GM12892 (cell line): ENCODE data around the gene TENM4.

Source experiments
- POLR2A ChIP-seq: IDR thresholded peaks from 2 replicates; pipeline ENCODE4 v1.6.1; 2011; ENCODE audit warnings: low read depth, low read length, control low read depth
- POLR2AphosphoS5 ChIP-seq: IDR thresholded peaks from 2 replicates; pipeline ENCODE4 v1.6.1; 2011; ENCODE audit warnings: low read depth, low read length, control low read depth
- TAF1 ChIP-seq: IDR thresholded peaks from 2 replicates; pipeline ENCODE4 v1.6.1; 2011; ENCODE audit warnings: low read depth, mild to moderate bottlenecking, control low read depth, low read length, borderline replicate concordance

DNA sequence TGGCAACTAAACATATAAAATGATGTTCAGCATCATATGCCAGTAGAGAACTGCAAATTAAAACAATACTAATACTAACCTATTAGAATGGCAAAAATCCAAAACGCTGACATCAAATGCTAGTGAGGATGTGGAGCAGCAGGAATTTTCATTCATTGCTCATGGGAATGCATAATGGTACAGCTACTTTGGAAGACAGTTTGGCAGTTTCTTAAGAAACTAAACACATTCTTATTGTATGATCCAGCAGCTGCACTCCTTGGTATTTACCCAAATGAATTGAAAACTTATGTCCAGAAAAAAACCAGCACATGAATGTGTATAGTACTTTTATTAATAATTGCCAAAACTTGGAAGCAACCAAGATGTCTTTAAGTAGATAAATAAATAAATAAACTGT is 258.0 kb downstream of the TENM4 start:
- TF ChIP-seq POLR2A (no peak), POLR2AphosphoS5 (no peak), TAF1 (no peak)
